WERI-Rb-1 (cell line): ENCODE measurements around the gene SMYD3.

Source experiments
- DNase-seq: peaks from one replicate; pipeline ENCODE4 v3.0.0-alpha.2; 2020
- H3K27ac ChIP-seq: fragments of 250-450 bp; sonication (Bioruptor Pico); 2 replicates; pipeline ENCODE4 v1.5.1; 2020; ENCODE audit warnings: mild to moderate bottlenecking, moderate library complexity
- H3K27me3 ChIP-seq: fragments of 250-450 bp; sonication (Bioruptor Pico); 2 replicates; pipeline ENCODE4 v1.5.1; 2021; ENCODE audit warnings: mild to moderate bottlenecking, low read depth, moderate library complexity; ENCODE audit not compliant: insufficient read depth, severe bottlenecking
- H3K36me3 ChIP-seq: fragments of 250-450 bp; sonication (Bioruptor Pico); 2 replicates; pipeline ENCODE4 v1.5.1; 2020; ENCODE audit warnings: mild to moderate bottlenecking, moderate library complexity
- H3K4me3 ChIP-seq: 2 replicates; pipeline ENCODE4 v1.5.1; 2011; ENCODE audit warnings: low read depth, mild to moderate bottlenecking, control low read depth, low read length
- H3K9me3 ChIP-seq: fragments of 250-450 bp; sonication (Bioruptor Pico); 2 replicates; pipeline ENCODE4 v1.5.1; 2021; ENCODE audit warnings: mild to moderate bottlenecking, moderate library complexity; ENCODE audit not compliant: severe bottlenecking
- TF ChIP-seq, protein P1 (sequence below): IDR thresholded peaks from 2 replicates; pipeline ENCODE4 v1.5.1; 2011; ENCODE audit warnings: low read depth, mild to moderate bottlenecking, control low read depth, inconsistent platforms, low read length

Gene SMYD3

GRCh38 chr1:245843101-245843500, 664.0 kb downstream of the SMYD3 start:
- H3K36me3 ChIP-seq: no peaks in the 10 kb centered on the region
- H3K27ac ChIP-seq: no peak overlapping the region
- DNase-seq: no peak
- TF ChIP-seq, protein P1, sequence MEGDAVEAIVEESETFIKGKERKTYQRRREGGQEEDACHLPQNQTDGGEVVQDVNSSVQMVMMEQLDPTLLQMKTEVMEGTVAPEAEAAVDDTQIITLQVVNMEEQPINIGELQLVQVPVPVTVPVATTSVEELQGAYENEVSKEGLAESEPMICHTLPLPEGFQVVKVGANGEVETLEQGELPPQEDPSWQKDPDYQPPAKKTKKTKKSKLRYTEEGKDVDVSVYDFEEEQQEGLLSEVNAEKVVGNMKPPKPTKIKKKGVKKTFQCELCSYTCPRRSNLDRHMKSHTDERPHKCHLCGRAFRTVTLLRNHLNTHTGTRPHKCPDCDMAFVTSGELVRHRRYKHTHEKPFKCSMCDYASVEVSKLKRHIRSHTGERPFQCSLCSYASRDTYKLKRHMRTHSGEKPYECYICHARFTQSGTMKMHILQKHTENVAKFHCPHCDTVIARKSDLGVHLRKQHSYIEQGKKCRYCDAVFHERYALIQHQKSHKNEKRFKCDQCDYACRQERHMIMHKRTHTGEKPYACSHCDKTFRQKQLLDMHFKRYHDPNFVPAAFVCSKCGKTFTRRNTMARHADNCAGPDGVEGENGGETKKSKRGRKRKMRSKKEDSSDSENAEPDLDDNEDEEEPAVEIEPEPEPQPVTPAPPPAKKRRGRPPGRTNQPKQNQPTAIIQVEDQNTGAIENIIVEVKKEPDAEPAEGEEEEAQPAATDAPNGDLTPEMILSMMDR: no peak
- H3K9me3 ChIP-seq: no peaks in the 10 kb centered on the region
- H3K4me3 ChIP-seq: no peak overlapping the region
- no peaks in the 10 kb centered on the region for H3K27me3 ChIP-seq

GRCh38 chr1:245842106-245842505, 665.0 kb downstream of the SMYD3 start:
- no peaks in the 10 kb centered on the region for H3K9me3 ChIP-seq
- no peaks in the 10 kb centered on the region for H3K27me3 ChIP-seq
- DNase-seq: no peak
- no peak overlapping the region for H3K4me3 ChIP-seq
- H3K36me3 ChIP-seq: no peaks in the 10 kb centered on the region
- TF ChIP-seq, protein P1: no peak
- H3K27ac ChIP-seq: no peak overlapping the region

DNA sequence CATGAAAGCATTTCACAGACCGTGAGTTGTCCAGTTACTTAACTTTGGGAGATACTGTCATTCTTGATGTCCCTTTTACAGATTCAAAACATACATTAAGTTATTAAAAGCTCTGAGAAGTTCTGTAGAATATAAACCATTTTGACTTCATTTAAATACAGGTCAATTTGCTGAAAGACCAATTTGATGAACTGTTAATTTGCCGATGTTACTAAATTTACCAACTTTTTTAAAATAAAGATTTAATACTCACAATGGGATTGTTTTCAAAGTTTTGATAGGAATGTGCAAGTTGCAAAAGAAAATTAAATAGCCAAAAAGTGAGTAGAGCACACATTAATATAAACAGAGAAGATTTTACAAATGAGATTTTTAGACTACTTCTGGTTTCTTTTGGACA, 666.1 kb downstream of the SMYD3 start:
- DNase-seq: no peak
- TF ChIP-seq, protein P1: no peak
- Histone ChIP-seq H3K27ac (no peak overlapping the region), H3K36me3 (no peaks in the 10 kb centered on the region), H3K4me3 (no peak overlapping the region), H3K9me3 (no peaks in the 10 kb centered on the region), H3K27me3 (no peaks in the 10 kb centered on the region)

GRCh38 chr1:245837718-245838117, 669.4 kb downstream of the SMYD3 start:
- Histone ChIP-seq H3K4me3 (no peak overlapping the region), H3K27me3 (no peaks in the 10 kb centered on the region), H3K9me3 (no peaks in the 10 kb centered on the region), H3K27ac (no peak overlapping the region), H3K36me3 (no peaks in the 10 kb centered on the region)
- no peak for DNase-seq
- TF ChIP-seq, protein P1: no peak

DNA sequence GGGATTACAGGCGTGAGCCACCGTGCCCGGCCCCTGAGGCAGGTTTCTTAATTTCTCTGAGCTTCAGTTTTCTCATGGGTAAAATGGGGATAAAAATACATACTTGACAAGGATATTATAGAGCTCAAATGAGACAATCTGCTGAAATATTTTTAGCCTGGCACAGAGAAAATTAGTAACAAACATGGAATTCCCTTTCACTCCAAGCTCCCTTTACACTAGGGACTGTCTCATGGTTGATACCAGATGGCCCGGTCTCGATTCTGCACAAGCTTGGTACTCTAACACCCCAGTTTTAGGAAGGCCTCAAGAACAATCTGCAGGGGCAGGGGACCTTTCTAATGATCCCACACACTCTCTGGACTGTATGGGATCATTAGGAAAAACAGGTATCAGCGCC, 671.7 kb downstream of the SMYD3 start:
- no peak overlapping the region for H3K4me3 ChIP-seq
- H3K27me3 ChIP-seq: no peaks in the 10 kb centered on the region
- H3K27ac ChIP-seq: no peak overlapping the region
- TF ChIP-seq, protein P1: no peak
- no peaks in the 10 kb centered on the region for H3K36me3 ChIP-seq
- no peak for DNase-seq
- no peaks in the 10 kb centered on the region for H3K9me3 ChIP-seq

GRCh38 chr1:245834002-245834401, 673.1 kb downstream of the SMYD3 start:
- Histone ChIP-seq H3K36me3 (no peaks in the 10 kb centered on the region), H3K27me3 (no peaks in the 10 kb centered on the region), H3K27ac (no peak overlapping the region), H3K9me3 (no peaks in the 10 kb centered on the region), H3K4me3 (no peak overlapping the region)
- TF ChIP-seq, protein P1: no peak
- DNase-seq: no peak
